NCI-H146 treated with DMSO at 0.1 percent for 48 hours (cell line): Measurements from ENCODE around the gene TARP.

ENCODE experiments used
- DNase-seq: peaks from one replicate; lab custom pipeline; 2025; ENCODE audit not compliant: unreplicated experiment; lab: John Stamatoyannopoulos, UW

The TARP gene

DNA sequence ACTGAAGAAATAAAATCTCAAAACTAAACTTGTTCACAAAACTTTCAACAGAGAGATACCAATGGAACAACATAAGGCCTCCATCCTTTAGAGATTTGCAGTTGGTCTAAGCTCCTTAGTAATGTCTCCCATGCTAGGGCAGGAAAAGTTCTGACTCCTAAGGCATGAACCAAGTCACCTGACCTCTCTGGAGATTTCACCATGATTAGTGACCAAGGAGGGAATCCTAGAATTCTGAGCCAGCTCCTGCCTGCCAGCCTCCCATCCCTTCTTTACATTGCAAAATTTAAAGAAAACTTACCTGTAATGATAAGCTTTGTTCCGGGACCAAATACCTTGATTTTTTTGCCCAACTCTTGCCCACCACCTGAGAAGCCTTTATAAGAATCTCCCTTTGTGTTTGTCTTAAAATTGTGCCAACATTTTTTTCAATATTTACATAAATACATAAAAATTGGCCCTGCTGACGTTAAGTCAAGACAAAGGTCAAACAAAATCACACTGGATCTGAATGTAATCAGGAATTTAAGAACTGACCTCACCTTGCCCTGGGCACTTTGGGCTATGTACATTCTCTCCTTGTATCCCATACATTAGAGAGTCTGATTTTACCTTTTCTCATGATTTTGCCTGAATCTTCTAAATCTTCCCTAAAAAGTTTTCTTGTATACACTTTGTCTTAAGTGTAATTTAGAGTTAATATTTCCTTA is at the start of gene TARP:
Gene TARP (minus strand): TSS at position 351 of the 710 bp plus-strand sequence.
- DNase-seq, result no peak

DNA sequence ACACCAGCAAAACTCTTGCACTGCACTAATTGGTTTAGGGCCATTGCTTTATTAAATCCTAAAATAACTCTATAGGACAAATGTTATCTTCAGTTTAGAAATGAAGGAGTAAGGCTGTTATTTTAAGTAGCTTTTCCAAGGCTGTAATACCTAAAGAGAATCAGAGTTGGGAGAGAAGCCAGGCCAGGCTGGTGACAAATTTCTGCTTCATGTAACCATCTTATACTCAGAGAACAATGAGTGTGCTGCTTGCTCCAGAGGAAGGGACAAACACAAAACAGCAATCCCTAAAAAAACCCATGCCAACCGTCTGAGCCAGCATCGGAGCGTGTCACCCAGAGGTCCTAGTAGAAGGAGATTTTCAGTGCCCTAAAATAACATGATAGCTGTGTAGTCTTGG is 49.7 kb upstream of the TARP start:
- no peak for DNase-seq

GRCh38 chr7:38322461-38322860 is 49.0 kb upstream of the TARP start:
- no peak for DNase-seq

DNA sequence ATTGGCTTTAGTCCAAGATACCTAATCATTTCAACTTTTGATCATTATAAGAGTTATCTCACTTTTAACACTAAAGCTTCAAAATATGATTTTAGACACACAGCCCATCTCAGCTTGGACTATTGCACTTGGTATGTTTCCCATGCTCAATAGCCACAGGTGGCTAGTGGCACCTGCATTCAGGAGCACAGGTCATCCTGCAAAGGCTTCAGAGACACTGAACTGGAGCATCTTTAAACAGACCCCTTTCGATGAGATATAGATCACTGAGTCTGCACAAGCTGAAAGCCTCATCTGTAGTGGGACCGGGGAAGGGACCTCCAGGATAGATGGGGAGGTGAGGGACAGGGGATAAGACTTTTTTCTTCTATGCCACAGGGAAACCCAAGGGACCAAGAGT is 48.5 kb upstream of the TARP start:
- DNase-seq, result no peak

DNA sequence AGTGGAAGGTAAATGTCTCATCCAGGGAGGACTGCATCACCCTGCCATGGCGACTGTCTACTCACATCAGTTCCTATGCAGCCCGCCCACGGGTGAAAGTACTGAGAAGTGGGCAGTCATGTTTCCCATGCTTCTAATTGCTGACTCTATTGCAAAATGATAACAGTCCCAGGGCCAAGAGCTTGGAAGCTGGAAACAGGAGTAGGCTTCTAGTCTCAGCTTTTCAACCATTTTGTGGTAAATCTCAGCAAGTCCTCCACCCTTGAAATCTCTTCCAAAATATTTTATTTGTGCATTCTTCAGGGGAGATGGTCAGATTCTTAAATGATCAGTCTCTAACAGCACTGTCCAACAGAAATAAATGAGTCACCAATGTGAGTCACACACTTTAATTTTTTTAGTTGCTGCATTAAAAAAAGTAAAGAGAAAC is 48.1 kb upstream of the TARP start:
- DNase-seq, result no peak

GRCh38 chr7:38321050-38321449 is 47.6 kb upstream of the TARP start:
- DNase-seq, result no peak

- no peak for DNase-seq
These were observed 46.4 kb upstream of the TARP start for GRCh38 chr7:38319873-38320272.

GRCh38 chr7:38318803-38319416 is 45.5 kb upstream of the TARP start:
- no peak for DNase-seq

GRCh38 chr7:38318241-38318640 is 44.8 kb upstream of the TARP start:
- no peak for DNase-seq

DNA sequence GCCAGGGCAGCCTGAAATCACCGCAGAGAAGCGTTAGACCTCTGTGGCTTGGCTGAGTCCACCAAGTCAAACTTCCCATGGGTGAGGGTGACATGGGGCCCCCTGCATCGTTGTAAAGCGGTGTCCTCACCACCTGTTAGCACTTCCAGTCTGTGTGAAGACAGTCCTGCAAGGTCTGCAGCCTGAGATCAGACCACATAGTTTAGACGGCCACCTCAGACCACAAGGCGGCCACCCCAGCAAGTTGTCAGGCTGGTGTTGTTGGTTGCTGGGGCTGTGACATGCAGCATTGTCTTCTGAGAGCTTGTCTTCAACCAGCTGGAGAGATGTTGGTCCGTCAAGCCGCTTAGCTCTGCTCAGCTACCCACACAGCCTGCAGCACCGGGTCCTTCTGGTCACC is 44.1 kb upstream of the TARP start:
- no peak for DNase-seq

GRCh38 chr7:38316733-38317360 is 43.4 kb upstream of the TARP start:
- DNase-seq, result no peak

DNA sequence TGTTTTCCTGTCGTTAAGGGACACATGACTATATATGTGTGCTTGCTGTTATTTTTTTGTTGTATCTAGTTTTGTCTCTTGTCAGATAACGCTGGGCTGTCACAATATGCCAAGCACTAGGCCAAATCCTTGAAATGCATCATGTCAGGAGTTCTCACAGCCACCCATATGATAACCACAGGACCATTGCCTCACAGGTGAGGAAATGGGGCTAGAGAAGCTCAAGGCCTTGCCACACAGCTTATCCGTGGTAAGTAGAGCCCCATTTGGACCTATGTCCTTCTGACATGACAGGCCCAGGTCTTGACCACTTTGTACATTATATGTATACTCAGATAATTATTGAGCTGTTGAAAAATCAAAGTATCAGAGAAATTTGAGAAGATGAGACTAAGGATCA is 42.0 kb upstream of the TARP start:
- DNase-seq, result no peak

- no peak for DNase-seq
These were observed 39.4 kb upstream of the TARP start for GRCh38 chr7:38312821-38313220.

- DNase-seq, result no peak
These were observed 38.0 kb upstream of the TARP start for GRCh38 chr7:38311329-38311937.

- DNase-seq, result no peak
These were observed 37.2 kb upstream of the TARP start for GRCh38 chr7:38310591-38311101.

- DNase-seq, result no peak
These were observed 36.1 kb upstream of the TARP start for GRCh38 chr7:38309555-38309954.

DNA sequence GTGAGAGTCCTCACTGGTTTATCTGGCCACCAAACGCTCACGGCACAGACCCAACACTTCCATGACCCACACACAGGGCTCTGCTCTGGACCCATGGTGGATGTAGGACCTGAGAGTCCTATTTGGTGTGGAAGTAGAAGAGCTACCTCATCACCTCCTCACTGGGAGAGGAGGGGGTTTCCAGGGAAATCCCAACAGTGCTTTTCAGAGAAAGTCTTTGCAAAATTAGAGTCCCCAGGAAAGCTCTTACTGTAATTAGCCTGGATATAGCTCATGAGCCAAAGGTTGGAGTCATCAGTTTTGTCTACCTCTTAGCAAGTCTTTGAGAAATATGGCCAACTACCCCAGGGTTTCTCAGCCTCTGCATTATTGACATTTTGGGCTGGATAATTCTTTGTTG is 34.7 kb upstream of the TARP start:
- no peak for DNase-seq

DNA sequence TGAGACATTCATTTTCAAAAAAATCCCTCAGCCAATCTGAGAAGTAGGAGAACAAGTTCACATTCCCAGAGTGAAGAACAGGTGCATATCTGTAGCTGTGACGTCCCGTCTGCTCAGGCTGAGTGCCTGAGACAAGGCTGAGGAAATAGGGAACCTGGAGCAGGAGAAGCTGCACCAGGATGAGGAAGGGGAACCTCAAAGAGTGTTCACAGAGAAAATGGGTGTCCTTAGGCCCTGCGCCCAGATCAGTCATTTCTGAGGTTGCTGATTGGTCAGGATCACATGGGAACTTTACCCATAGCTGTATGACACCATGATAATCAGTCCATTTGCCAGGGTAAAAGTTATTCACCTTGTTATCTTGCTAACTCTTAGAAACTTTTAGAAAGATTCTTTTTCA is 34.2 kb upstream of the TARP start:
- DNase-seq, result no peak

GRCh38 chr7:38306914-38307313 is 33.5 kb upstream of the TARP start:
- DNase-seq, result no peak

DNA sequence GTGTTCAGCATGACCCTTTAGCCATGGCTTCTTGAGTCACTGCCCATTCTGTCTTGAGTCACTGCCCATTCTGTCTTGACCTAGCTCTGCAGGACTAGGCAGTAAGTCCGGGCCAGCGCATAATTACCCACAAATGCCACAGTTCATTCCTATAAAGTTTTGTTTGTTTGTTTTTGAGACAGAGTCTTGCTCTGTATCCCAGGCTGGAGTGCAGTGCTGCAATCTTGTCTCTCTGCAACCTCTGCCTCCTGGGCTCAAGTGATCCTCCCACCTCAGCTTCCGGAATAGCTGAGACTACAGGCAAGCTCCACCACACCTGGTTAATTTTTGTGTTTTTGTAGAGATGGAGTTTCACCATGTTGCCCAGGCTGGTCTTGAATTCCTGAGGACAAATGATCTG is 32.7 kb upstream of the TARP start:
- no peak for DNase-seq

DNA sequence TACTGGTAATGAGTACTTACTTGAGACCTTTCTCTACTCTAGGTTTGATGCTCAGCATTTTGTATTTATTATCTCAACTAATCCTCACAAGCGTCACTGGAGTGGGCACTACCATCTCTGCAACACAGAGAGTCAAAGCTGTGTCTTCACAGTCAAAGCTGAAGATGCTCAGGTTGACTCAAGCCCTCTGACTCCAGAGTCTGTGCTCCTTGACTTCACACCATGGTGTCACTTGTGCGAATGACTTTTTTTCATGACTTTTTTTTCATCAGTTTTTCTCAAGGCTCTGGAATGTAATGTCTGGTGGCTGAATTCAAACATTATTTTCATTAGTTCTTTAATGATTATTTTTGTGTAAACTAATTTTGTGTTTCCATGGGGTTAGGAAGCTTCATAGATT is 30.4 kb upstream of the TARP start:
- no peak for DNase-seq

DNA sequence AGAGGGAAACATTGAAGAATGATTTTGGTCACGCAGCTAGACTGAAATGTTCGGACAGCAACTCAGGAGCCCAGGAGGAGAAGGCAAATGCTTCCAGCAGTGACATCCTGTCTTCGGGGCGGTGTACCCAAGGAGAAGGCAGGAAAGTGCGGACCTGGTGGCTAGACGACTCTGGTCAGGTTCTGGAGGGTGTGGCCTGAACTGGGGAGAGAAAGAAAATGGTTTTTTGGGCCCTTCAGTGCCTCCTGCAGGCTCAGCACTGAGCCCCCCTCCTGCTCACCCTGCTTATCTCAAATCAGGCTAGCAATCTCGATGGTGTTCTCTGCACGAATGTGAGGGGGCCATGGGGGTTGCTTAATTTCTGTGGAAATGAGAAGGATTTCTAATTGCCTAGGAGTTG is 26.7 kb upstream of the TARP start:
- no peak for DNase-seq
